ENCODE results near the gene MORN1.

MORN1 gene

GRCh38 chr1:2405588-2406295, 14.4 kb upstream of the MORN1 start:
- DNase-seq (ENCODE audit: low spot score in 2 of 2), result no peak
- Mint-ChIP-seq H3K4me1 (peaks cover 6% of the 10 kb centered on the region), H3K27me3 (no peaks in the 10 kb centered on the region), H3K27ac (no peak overlapping the region), H3K9me3 (no peaks in the 10 kb centered on the region), H3K4me3 (no peak overlapping the region), H3K36me3 (peaks cover 17% of the 10 kb centered on the region)
- no peak for ATAC-seq (ENCODE audit: low read depth)

- Mint-ChIP-seq H3K36me3 (peaks cover 20% of the 10 kb centered on the region), H3K4me1 (peaks cover 5% of the 10 kb centered on the region), H3K27ac (no peak overlapping the region), H3K27me3 (no peaks in the 10 kb centered on the region), H3K9me3 (no peaks in the 10 kb centered on the region), H3K4me3 (no peak overlapping the region)
- DNase-seq (ENCODE audit: low spot score in 2 of 2), result no peak
- no peak for ATAC-seq (ENCODE audit: low read depth)
These were observed 13.6 kb upstream of the MORN1 start for GRCh38 chr1:2404890-2405511.

- Mint-ChIP-seq H3K27me3 (no peaks in the 10 kb centered on the region), H3K9me3 (no peaks in the 10 kb centered on the region), H3K36me3 (peaks cover 17% of the 10 kb centered on the region), H3K4me1 (peaks cover 4% of the 10 kb centered on the region), H3K27ac (no peak overlapping the region), H3K4me3 (no peak overlapping the region)
- ATAC-seq (ENCODE audit: low read depth), result no peak
- DNase-seq (ENCODE audit: low spot score in 2 of 2), result no peak
These were observed 13.0 kb upstream of the MORN1 start for GRCh38 chr1:2404142-2404889.

GRCh38 chr1:2403273-2403672, 11.9 kb upstream of the MORN1 start:
- H3K27me3 Mint-ChIP-seq, result no peaks in the 10 kb centered on the region
- H3K36me3 Mint-ChIP-seq, result peaks cover 15% of the 10 kb centered on the region
- H3K27ac Mint-ChIP-seq, result no peak overlapping the region
- peaks cover 3% of the 10 kb centered on the region for H3K4me1 Mint-ChIP-seq
- ATAC-seq (ENCODE audit: low read depth), result no peak
- no peak overlapping the region for H3K4me3 Mint-ChIP-seq
- no peaks in the 10 kb centered on the region for H3K9me3 Mint-ChIP-seq
- DNase-seq (ENCODE audit: low spot score in 2 of 2), result no peak

GRCh38 chr1:2402420-2402819, 11.1 kb upstream of the MORN1 start:
- Mint-ChIP-seq H3K4me3 (no peak overlapping the region), H3K4me1 (peaks cover 3% of the 10 kb centered on the region), H3K36me3 (peaks cover 12% of the 10 kb centered on the region), H3K9me3 (no peaks in the 10 kb centered on the region), H3K27ac (no peak overlapping the region), H3K27me3 (no peaks in the 10 kb centered on the region)
- ATAC-seq (ENCODE audit: low read depth), result no peak
- DNase-seq (ENCODE audit: low spot score in 2 of 2), result no peak

GRCh38 chr1:2400950-2401649, 9.7 kb upstream of the MORN1 start:
- Mint-ChIP-seq H3K4me1 (peaks cover 5% of the 10 kb centered on the region), H3K9me3 (no peaks in the 10 kb centered on the region), H3K4me3 (no peak overlapping the region), H3K36me3 (peaks cover 11% of the 10 kb centered on the region), H3K27ac (no peak overlapping the region), H3K27me3 (no peaks in the 10 kb centered on the region)
- ATAC-seq (ENCODE audit: low read depth) (no peak), DNase-seq (ENCODE audit: low spot score in 2 of 2) (no peak)

GRCh38 chr1:2400576-2400909, 9.2 kb upstream of the MORN1 start:
- Mint-ChIP-seq H3K36me3 (peaks cover 11% of the 10 kb centered on the region), H3K9me3 (no peaks in the 10 kb centered on the region)

GRCh38 chr1:2399890-2400575, 8.7 kb upstream of the MORN1 start:
- peaks cover 7% of the 10 kb centered on the region for H3K4me1 Mint-ChIP-seq
- H3K27me3 Mint-ChIP-seq, result no peaks in the 10 kb centered on the region
- H3K36me3 Mint-ChIP-seq, result peaks cover 11% of the 10 kb centered on the region
- no peaks in the 10 kb centered on the region for H3K9me3 Mint-ChIP-seq
- no peak overlapping the region for H3K4me3 Mint-ChIP-seq
- no peak for ATAC-seq (ENCODE audit: low read depth)
- no peak overlapping the region for H3K27ac Mint-ChIP-seq
- no peak for DNase-seq (ENCODE audit: low spot score in 2 of 2)

More at GRCh38 chr1:2400576-2400909, 9.2 kb upstream of the MORN1 start:
- no peak overlapping the region for H3K4me3 Mint-ChIP-seq
- ATAC-seq (ENCODE audit: low read depth), result no peak
- no peaks in the 10 kb centered on the region for H3K27me3 Mint-ChIP-seq
- H3K27ac Mint-ChIP-seq, result no peak overlapping the region
- H3K4me1 Mint-ChIP-seq, result peaks cover 5% of the 10 kb centered on the region
- no peak for DNase-seq (ENCODE audit: low spot score in 2 of 2)

- Mint-ChIP-seq H3K9me3 (no peaks in the 10 kb centered on the region), H3K4me3 (no peak overlapping the region), H3K36me3 (peaks cover 13% of the 10 kb centered on the region), H3K4me1 (peaks cover 14% of the 10 kb centered on the region), H3K27ac (no peak overlapping the region), H3K27me3 (no peaks in the 10 kb centered on the region)
- no peak for ATAC-seq (ENCODE audit: low read depth)
- DNase-seq (ENCODE audit: low spot score in 2 of 2), result no peak
These were observed 7.5 kb upstream of the MORN1 start for GRCh38 chr1:2398871-2399270.

- H3K4me3 Mint-ChIP-seq, result no peak overlapping the region
- no peak overlapping the region for H3K27ac Mint-ChIP-seq
- no peak for DNase-seq (ENCODE audit: low spot score in 2 of 2)
- no peak for ATAC-seq (ENCODE audit: low read depth)
- peaks cover 31% of the 10 kb centered on the region for H3K4me1 Mint-ChIP-seq
- no peaks in the 10 kb centered on the region for H3K9me3 Mint-ChIP-seq
- no peaks in the 10 kb centered on the region for H3K27me3 Mint-ChIP-seq
- peaks cover 16% of the 10 kb centered on the region for H3K36me3 Mint-ChIP-seq
These were observed 5.8 kb upstream of the MORN1 start for GRCh38 chr1:2397007-2397679.

GRCh38 chr1:2396476-2396875, 5.1 kb upstream of the MORN1 start:
- ATAC-seq (ENCODE audit: low read depth), result no peak
- Mint-ChIP-seq H3K36me3 (peaks cover 12% of the 10 kb centered on the region), H3K9me3 (no peaks in the 10 kb centered on the region), H3K27me3 (no peaks in the 10 kb centered on the region), H3K27ac (no peak overlapping the region), H3K4me3 (no peak overlapping the region), H3K4me1 (peaks cover 31% of the 10 kb centered on the region)
- DNase-seq (ENCODE audit: low spot score in 2 of 2), result no peak

GRCh38 chr1:2396059-2396458, 4.7 kb upstream of the MORN1 start:
- ATAC-seq (ENCODE audit: low read depth) (no peak), DNase-seq (ENCODE audit: low spot score in 2 of 2) (no peak)
- Mint-ChIP-seq H3K27me3 (no peaks in the 10 kb centered on the region), H3K27ac (no peak overlapping the region), H3K9me3 (no peaks in the 10 kb centered on the region), H3K4me1 (peaks cover 31% of the 10 kb centered on the region), H3K4me3 (no peak overlapping the region), H3K36me3 (peaks cover 10% of the 10 kb centered on the region)

GRCh38 chr1:2395245-2395644, 3.9 kb upstream of the MORN1 start:
- Mint-ChIP-seq H3K27me3 (no peaks in the 10 kb centered on the region), H3K4me3 (no peak overlapping the region), H3K4me1 (peaks cover 30% of the 10 kb centered on the region), H3K36me3 (peaks cover 7% of the 10 kb centered on the region), H3K27ac (no peak overlapping the region), H3K9me3 (no peaks in the 10 kb centered on the region)
- no peak for ATAC-seq (ENCODE audit: low read depth)
- no peak for DNase-seq (ENCODE audit: low spot score in 2 of 2)

Data from memory B cell (primary cell).